HG03342 (cell line): Measurements from ENCODE around the gene FOXL3.

ENCODE experiments used
- ATAC-seq: cut with Tn5 transposase; IDR thresholded peaks from one replicate; pipeline ENCODE4 v1.9.1; 2021; ENCODE audit warnings: mild to moderate bottlenecking, moderate library complexity; ENCODE audit not compliant: unreplicated experiment

The FOXL3 gene

DNA sequence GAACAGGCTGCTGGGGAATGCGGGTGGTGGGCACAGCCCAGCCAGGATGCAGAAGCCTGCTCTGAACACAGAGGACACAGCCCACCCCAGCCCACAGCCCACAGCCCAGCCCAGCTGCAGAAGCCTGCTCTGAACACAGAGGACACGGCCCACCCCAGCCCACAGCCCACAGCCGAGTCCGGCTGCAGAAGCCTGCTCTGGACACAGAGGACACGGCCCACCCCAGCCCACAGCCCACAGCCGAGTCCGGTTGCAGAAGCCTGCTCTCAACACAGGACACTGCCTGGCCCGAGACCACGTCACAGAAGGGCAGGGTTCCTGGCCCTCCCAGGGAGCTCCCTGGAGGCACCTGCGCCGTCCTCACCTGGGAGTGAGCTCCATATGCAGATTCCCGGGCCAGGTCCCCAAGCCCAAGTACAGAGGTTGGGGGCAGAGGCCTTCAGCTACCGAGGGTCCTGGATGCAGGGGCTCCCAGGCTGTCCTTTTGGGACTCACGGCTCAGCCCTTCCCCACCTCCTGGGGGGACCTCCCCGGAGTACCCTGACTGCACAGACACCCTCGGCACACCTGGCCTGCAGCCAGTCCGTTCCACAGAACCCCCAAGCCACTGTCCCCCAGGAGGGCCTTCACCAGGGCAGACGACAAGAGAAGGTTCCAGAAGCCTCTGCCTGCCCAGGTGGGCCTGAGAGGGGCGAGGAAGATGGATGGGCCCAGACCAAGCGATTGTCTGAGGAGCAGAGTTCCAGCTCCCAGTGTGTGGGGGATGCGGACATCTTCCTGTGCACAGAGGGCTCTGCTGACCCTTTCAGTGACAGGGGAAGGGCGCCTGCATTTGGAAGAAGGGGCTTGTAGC is 23.7 kb upstream of the FOXL3 start:
- no peak for ATAC-seq

DNA sequence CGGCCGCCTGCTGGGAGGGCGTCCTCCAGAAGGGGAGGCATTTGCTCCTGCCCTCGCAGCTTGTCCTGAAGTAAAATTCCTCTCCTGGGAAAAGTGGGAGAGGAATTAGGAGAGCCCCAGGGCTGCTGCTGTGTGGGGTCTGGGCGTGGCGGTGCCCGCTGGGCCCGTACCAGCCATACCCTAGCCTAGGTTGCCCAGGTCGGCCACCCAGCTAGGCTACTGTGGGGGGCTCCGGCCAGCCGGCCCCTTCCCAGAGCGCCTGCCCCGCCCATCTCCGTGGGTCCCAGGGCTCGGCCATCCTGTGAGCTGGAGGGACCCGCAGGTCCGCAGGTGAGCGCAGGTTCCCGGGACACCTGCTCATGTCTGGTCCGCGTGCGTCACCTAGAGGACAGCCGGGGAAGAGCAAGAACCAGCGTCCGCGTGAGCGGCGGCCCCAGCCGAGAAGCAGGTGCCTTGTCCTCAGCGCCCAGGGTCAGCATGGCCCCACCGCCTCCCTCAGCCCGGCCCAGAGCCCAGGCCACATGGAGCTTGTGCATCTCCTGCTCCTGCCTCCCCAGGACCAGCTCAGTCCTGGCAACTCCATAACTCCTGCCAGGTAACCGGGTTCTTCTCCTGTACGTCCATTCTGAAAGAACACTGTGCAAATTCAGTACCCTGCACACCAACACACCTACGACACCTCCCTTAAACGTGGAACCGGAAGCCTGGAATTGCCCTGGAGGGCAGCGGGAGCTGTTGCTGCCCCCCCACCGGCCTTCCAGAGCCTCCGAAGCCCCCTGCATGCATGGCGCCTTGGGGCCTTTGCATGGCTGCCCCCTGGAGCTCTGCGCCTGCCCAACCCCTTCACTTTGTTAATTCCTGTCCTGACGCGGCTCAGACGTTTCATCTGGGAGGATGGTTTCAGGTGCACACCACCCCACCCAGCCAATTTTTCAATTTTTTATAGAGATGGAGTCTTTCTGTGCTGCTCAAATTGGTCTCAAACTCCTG is 22.8 kb upstream of the FOXL3 start:
- no peak for ATAC-seq

- ATAC-seq, result no peak
These were observed 21.0 kb upstream of the FOXL3 start for GRCh38 chr7:268991-269390.

DNA sequence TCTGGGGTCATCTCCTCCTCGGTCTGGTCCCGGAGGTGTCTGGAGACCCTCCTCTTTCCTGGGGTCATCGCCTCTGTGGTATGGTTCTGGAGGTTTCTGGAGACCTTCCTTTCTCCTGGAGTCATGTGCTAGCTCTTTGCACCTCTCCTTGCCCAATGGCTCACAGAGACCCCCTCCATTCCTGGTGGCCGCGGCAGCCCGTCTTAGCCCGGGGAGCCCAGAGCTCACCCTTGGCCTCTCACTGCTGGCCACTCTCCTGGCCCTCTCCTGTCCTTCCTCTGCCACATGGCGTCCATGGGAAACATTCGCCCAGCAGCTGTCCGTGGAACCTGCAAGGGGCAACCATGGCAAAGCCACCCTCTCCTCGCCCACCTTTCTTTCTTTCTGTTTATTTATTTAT is 20.2 kb upstream of the FOXL3 start:
- no peak for ATAC-seq

GRCh38 chr7:270351-270983 is 19.5 kb upstream of the FOXL3 start:
- no peak for ATAC-seq

DNA sequence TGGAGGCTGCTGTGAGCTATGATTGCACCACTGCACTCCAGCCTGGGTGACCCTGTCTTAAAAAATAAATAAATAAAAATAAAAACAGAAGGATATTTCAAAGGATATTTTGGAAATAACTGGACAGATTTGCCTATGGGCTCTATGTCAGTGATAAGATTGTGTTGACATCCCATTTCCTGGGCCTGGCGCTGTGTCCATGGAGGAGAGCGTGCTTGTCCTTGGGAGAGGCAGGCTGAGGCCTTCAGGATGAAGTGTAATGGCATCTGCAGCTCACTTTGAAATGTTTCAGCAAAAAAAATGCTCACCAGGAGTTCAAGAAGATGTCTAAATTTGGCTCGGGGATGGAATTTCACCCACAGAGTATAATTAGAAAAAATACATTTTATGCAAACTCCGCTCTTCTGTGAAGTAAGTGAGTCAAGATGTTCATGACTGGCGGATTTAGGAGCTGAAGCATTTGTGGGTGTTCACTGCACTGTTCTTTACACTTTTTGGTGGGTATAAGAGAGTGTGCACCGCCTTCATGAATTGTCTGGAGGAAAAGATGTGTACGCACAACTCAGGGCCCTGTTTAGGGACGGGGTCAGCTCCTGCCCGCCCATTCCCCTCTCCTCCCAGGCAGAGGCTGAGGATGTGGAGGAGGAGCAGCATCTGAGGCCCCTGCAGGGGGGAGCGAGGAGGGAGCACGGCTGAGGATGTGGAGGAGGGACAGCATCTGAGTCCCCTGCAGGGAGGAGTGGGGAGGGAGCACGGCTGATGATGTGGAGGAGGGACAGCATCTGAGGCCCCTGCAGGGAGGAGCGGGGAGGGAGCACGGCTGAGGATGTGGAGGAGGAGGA is 18.5 kb upstream of the FOXL3 start:
- no peak for ATAC-seq

DNA sequence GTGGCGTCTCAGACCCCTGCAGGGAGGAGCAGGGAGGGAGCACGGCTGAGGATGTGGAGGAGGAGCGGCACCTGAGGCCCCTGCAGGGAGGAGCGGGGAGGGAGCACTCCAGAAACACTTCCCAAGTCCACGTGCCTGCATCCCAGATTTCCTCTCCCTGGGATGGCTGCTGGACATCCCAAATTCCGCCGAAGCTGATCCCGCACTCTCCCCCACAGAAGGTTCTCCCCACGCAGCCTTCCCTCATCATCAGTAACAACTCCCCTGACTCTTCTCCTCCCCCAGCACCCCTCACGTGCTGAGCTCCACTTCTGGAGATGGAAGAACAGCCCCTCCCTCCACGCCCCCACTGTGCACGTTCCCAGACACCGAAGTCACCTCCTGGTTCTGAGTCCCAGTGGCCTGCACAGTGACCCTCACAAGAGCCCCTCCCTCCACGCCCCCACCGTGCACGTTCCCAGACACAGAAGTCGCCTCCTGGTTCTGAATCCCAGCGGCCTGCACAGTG is 17.8 kb upstream of the FOXL3 start:
- ATAC-seq, result no peak

- no peak for ATAC-seq
These were observed 17.3 kb upstream of the FOXL3 start for GRCh38 chr7:272631-273030.

GRCh38 chr7:273327-273726 is 16.6 kb upstream of the FOXL3 start:
- ATAC-seq, result no peak

GRCh38 chr7:274266-274665 is 15.7 kb upstream of the FOXL3 start:
- ATAC-seq, result no peak

DNA sequence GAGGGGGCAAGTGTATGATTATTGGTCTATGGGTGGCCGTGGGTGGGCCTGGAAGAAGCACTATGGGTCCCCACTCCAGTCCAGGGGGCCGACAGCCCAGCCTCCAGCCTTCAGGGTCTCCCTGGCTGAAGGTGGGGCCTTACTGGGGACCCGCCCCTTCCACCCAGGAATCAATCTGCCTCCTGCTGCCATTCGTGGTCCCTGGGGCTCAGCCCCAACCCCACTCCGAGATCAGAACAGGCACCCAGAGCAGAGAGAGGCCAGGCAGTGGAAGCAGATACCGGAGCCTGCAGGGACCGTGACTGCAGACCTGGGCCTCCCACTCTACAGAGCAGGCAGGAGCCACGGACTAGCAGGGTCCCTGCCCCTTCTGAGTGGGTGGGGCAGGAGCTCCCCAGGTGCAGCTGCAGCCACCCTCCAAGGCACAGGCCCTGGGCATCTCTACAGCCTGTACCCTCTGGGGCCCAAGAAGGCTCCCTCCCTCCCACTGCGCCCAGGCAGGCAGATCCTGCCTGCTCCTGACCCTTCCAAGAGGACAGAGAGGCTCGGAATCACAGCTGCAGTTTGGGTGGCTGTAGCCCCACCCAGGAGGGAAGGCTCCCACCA is 13.6 kb upstream of the FOXL3 start:
- ATAC-seq, result no peak

- no peak for ATAC-seq
These were observed 12.7 kb upstream of the FOXL3 start for GRCh38 chr7:277228-277627.

DNA sequence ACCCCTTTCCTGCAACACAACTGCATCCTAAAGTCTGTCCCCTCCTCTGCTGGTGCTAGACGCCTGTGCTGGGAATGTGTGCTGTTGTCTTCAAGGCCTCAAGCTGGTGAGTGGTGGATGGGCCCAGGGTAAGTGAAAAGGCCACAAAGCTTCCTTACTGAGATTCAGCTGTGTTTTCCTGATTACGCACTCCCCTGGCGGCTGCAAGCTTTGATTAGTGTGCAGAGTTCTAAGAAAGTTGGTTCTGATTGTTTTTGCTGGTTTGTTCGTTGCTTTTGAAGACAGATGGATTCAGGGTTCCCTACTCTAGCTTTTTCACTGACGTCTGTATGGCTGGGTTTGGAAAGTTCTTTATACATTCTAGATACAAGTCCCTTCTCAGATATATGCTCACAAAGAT is 11.9 kb upstream of the FOXL3 start:
- ATAC-seq, result no peak

GRCh38 chr7:279821-280220 is 10.1 kb upstream of the FOXL3 start:
- ATAC-seq, result no peak

DNA sequence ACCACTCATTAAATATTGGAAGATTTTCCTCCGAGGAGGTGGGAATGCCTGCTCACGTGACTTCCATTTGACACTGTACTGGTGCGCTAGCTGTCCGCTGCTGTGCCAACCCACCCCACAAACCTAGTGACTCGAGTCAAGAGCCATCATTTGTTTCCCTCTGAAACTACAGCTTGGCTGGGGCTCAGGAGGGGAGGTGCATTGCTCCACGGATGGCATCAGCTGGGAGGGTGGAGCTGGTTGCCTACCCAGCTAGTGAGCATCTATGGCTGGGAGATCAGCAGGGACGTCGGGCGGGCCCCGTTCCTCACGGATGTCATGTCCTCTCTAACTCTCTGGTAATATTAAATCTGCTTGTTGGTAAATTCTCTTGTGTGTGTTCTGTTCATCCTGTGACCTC is 9.5 kb upstream of the FOXL3 start:
- no peak for ATAC-seq

- ATAC-seq, result no peak
These were observed 8.3 kb upstream of the FOXL3 start for GRCh38 chr7:281637-282036.

- no peak for ATAC-seq
These were observed 7.3 kb upstream of the FOXL3 start for GRCh38 chr7:282621-283020.

GRCh38 chr7:284762-285722 is 4.9 kb upstream of the FOXL3 start:
- ATAC-seq, result no peak

- ATAC-seq, result no peak
These were observed 4.2 kb upstream of the FOXL3 start for GRCh38 chr7:285731-286130.
